Stimulated activated CD8-positive, alpha-beta memory T cell treated with anti-CD3 and anti-CD28 coated beads, Interleukin-15, amount 100 ng/mL, for 1 hour (primary cell): ENCODE data around the gene ANK3.

Source experiments
- DNase-seq: peaks from one replicate; pipeline ENCODE4 v3.0.0-alpha.2; 2020; ENCODE audit warnings: low read depth

Gene ANK3

GRCh38 chr10:60029475-60029874, 360.2 kb downstream of the ANK3 start:
- no peak for DNase-seq

GRCh38 chr10:60028081-60028480, 361.6 kb downstream of the ANK3 start:
- no peak for DNase-seq

GRCh38 chr10:60025279-60025678, 364.4 kb downstream of the ANK3 start:
- no peak for DNase-seq

- DNase-seq = no peak
These were observed 365.2 kb downstream of the ANK3 start for GRCh38 chr10:60024506-60024905.

GRCh38 chr10:60023155-60023877, 366.4 kb downstream of the ANK3 start:
- no peak for DNase-seq

- no peak for DNase-seq
These were observed 368.3 kb downstream of the ANK3 start for GRCh38 chr10:60021361-60021760.

- DNase-seq = no peak
These were observed 372.9 kb downstream of the ANK3 start for GRCh38 chr10:60016794-60017193.

- no peak for DNase-seq
These were observed 379.8 kb downstream of the ANK3 start for GRCh38 chr10:60009710-60010383.

GRCh38 chr10:60009276-60009675, 380.4 kb downstream of the ANK3 start:
- DNase-seq = no peak

- no peak for DNase-seq
These were observed 380.9 kb downstream of the ANK3 start for GRCh38 chr10:60008816-60009215.

GRCh38 chr10:60006062-60006461, 383.6 kb downstream of the ANK3 start:
- no peak for DNase-seq

GRCh38 chr10:60003651-60004523, 385.8 kb downstream of the ANK3 start:
- DNase-seq = no peak

GRCh38 chr10:60000747-60001146, 388.9 kb downstream of the ANK3 start:
- no peak for DNase-seq

- DNase-seq = no peak
These were observed 391.7 kb downstream of the ANK3 start for GRCh38 chr10:59997827-59998525.

GRCh38 chr10:59995862-59996261, 393.8 kb downstream of the ANK3 start:
- DNase-seq = no peak

GRCh38 chr10:59993931-59994330, 395.7 kb downstream of the ANK3 start:
- no peak for DNase-seq

- DNase-seq = no peak
These were observed 398.0 kb downstream of the ANK3 start for GRCh38 chr10:59991661-59992060.

- DNase-seq = no peak
These were observed 398.6 kb downstream of the ANK3 start for GRCh38 chr10:59991117-59991516.

- no peak for DNase-seq
These were observed 404.0 kb downstream of the ANK3 start for GRCh38 chr10:59985639-59986038.

- DNase-seq = no peak
These were observed 405.3 kb downstream of the ANK3 start for GRCh38 chr10:59984415-59984814.

- DNase-seq = no peak
These were observed 409.3 kb downstream of the ANK3 start for GRCh38 chr10:59980356-59980755.

GRCh38 chr10:59977486-59977885, 412.2 kb downstream of the ANK3 start:
- no peak for DNase-seq
